GM12874 (cell line): ENCODE data around the gene TWIST2.

Experiments used
- TF ChIP-seq, protein P1 (sequence below): IDR thresholded peaks from 2 replicates; pipeline ENCODE4 v1.5.1; 2011; ENCODE audit warnings: low read depth, mild to moderate bottlenecking, control low read depth, low read length, moderate library complexity; ENCODE audit not compliant: insufficient read depth

TWIST2 gene

GRCh38 chr2:238847419-238847801 lies 475 bp upstream of the TWIST2 start:
- TF ChIP-seq, protein P1, sequence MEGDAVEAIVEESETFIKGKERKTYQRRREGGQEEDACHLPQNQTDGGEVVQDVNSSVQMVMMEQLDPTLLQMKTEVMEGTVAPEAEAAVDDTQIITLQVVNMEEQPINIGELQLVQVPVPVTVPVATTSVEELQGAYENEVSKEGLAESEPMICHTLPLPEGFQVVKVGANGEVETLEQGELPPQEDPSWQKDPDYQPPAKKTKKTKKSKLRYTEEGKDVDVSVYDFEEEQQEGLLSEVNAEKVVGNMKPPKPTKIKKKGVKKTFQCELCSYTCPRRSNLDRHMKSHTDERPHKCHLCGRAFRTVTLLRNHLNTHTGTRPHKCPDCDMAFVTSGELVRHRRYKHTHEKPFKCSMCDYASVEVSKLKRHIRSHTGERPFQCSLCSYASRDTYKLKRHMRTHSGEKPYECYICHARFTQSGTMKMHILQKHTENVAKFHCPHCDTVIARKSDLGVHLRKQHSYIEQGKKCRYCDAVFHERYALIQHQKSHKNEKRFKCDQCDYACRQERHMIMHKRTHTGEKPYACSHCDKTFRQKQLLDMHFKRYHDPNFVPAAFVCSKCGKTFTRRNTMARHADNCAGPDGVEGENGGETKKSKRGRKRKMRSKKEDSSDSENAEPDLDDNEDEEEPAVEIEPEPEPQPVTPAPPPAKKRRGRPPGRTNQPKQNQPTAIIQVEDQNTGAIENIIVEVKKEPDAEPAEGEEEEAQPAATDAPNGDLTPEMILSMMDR: no peak

DNA sequence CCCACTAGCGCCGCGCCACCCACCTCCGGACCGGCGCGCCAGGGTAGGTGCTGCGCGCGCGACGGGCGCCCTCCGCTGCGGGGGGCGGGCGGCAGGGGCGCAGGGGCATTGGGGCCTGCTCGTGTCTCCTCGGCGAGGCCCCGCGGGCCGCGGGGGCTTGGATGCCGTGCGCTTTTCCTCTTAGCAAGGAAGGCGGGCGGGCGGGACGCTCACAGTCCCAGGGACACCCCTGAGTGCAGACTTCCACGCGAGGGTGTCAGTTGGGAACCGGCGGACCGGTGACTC lies 748 bp downstream of the TWIST2 start:
- TF ChIP-seq, protein P1: no peak

DNA sequence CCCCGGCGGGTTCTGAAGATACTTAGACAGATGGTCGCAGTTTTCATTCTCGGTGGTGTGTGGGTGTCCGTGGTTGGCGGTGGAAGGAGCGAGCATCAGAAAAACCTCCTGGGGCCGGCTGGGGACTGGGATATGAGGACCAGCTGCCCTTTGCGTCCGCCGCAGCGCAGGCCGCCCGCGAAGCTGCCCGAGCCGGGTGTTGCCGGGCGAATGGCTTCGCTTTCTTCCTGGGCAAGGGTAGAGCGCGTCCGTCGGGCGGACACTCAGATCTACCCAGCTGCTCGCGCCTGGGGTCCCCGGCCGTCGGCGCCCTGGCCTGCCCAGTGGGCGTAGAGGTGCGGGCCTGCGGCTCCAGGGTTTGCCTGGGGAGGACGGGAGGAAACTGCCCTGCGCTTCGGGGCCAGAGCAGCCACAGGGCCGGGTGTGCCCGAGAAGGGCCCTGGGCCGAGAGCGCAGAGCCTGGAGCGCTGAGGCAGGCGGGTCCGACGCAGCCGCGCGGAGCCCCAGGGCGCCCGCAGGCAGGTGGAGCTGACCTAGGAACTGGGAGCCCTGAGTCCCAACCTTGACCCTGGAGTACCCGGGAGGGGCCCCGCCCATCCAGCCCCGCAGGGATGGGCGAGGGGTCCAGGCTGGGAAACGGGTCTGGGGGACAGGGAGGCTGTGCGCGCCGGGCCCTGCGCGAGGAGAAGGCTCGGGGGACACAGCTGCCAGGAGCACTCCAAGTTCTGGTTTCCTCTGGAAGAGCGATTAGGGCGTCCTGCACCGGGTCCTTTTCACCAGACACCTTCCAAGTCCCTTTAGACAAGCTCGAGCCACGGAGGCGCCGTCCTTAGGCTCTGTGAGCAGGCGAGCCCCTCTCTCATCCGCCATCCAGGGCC lies 1.3 kb downstream of the TWIST2 start:
- TF ChIP-seq, protein P1: no peak

GRCh38 chr2:238850091-238850490 lies 2.2 kb downstream of the TWIST2 start:
- TF ChIP-seq, protein P1: no peak

- TF ChIP-seq, protein P1: no peak
Observed at GRCh38 chr2:238851026-238851425, 3.1 kb downstream of the TWIST2 start.

GRCh38 chr2:238851761-238852160 lies 3.9 kb downstream of the TWIST2 start:
- TF ChIP-seq, protein P1: no peak

GRCh38 chr2:238852206-238852869 lies 4.5 kb downstream of the TWIST2 start:
- TF ChIP-seq, protein P1: no peak
